ENCODE measurements around the gene AKAP6.

The AKAP6 gene

GRCh38 chr14:32678088-32678487, 349.0 kb downstream of the AKAP6 start:
- DNase-seq (ENCODE audit: low spot score), result no peak

GRCh38 chr14:32679927-32680612, 351.0 kb downstream of the AKAP6 start:
- DNase-seq (ENCODE audit: low spot score), result no peak

- no peak for DNase-seq (ENCODE audit: low spot score)
These were observed 352.5 kb downstream of the AKAP6 start for GRCh38 chr14:32681598-32681997.

- DNase-seq (ENCODE audit: low spot score), result no peak
These were observed 353.1 kb downstream of the AKAP6 start for GRCh38 chr14:32682214-32682613.

GRCh38 chr14:32683679-32684078, 354.6 kb downstream of the AKAP6 start:
- no peak for DNase-seq (ENCODE audit: low spot score)

GRCh38 chr14:32688941-32689340, 359.8 kb downstream of the AKAP6 start:
- DNase-seq (ENCODE audit: low spot score), result no peak

GRCh38 chr14:32692441-32692840, 363.3 kb downstream of the AKAP6 start:
- DNase-seq (ENCODE audit: low spot score), result no peak

- DNase-seq (ENCODE audit: low spot score), result no peak
These were observed 364.0 kb downstream of the AKAP6 start for GRCh38 chr14:32693114-32693513.

GRCh38 chr14:32694795-32695449, 365.8 kb downstream of the AKAP6 start:
- DNase-seq (ENCODE audit: low spot score), result no peak

- no peak for DNase-seq (ENCODE audit: low spot score)
These were observed 367.4 kb downstream of the AKAP6 start for GRCh38 chr14:32696325-32697091.

- no peak for DNase-seq (ENCODE audit: low spot score)
These were observed 368.0 kb downstream of the AKAP6 start for GRCh38 chr14:32697114-32697513.

- DNase-seq (ENCODE audit: low spot score), result no peak
These were observed 368.6 kb downstream of the AKAP6 start for GRCh38 chr14:32697704-32698103.

GRCh38 chr14:32698831-32699230, 369.7 kb downstream of the AKAP6 start:
- DNase-seq (ENCODE audit: low spot score), result no peak

- DNase-seq (ENCODE audit: low spot score), result no peak
These were observed 372.4 kb downstream of the AKAP6 start for GRCh38 chr14:32701475-32701874.

- DNase-seq (ENCODE audit: low spot score), result no peak
These were observed 373.0 kb downstream of the AKAP6 start for GRCh38 chr14:32702088-32702487.

- no peak for DNase-seq (ENCODE audit: low spot score)
These were observed 373.5 kb downstream of the AKAP6 start for GRCh38 chr14:32702562-32702961.

- DNase-seq (ENCODE audit: low spot score), result no peak
These were observed 374.1 kb downstream of the AKAP6 start for GRCh38 chr14:32703183-32703621.

GRCh38 chr14:32706721-32707519, 377.8 kb downstream of the AKAP6 start:
- no peak for DNase-seq (ENCODE audit: low spot score)

GRCh38 chr14:32707742-32708500, 378.8 kb downstream of the AKAP6 start:
- no peak for DNase-seq (ENCODE audit: low spot score)

GRCh38 chr14:32709027-32709426, 379.9 kb downstream of the AKAP6 start:
- no peak for DNase-seq (ENCODE audit: low spot score)

- no peak for DNase-seq (ENCODE audit: low spot score)
These were observed 381.2 kb downstream of the AKAP6 start for GRCh38 chr14:32710231-32710671.

All from SW480 (cell line).